IMR-90 (cell line): ENCODE results near the gene SLC48A1. TPM values are rescaled to one million over a fixed set of nuclear protein-coding genes. Genes with fewer than 3 reads are reported as not detected.

Experiments used
- ATAC-seq: fragments of 200-7000 bp; cut with Tn5 transposase; 2 replicates; pipeline ENCODE4 v1.9.1; 2020; ENCODE audit warnings: low read depth, mild to moderate bottlenecking, moderate library complexity
- BruUV-seq: library from RNA; stranded (reverse); fragments of 400-500 nt; replicated peaks from 2 replicates; lab custom pipeline; 2021; lab: Mats Ljungman, UMichigan
- CTCF ChIA-PET: fragments of 300-600 bp; formaldehyde crosslinking; extraction: SDS; loops from one replicate; lab custom pipeline; 2021; ENCODE audit warnings: antibody characterized with exemption; lab: Yijun Ruan, JAX
- POLR2A ChIA-PET: fragments of 300-600 bp; sonication (Branson Sonifier 250); formaldehyde crosslinking; loops from one replicate; lab custom pipeline; 2022; ENCODE audit warnings: antibody characterized with exemption; ENCODE audit not compliant: unreplicated experiment; lab: Charles Lee
- DNase-seq: peaks from one replicate; pipeline ENCODE4 v3.0.0; 2013
- H2AFZ ChIP-seq: replicated peaks from 2 replicates; pipeline ENCODE3; 2013; ENCODE audit warnings: low read length, mild to moderate bottlenecking; ENCODE audit not compliant: poor library complexity
- H2AK5ac ChIP-seq: 2 replicates; pipeline ENCODE4 v1.6.1; 2013; ENCODE audit warnings: low read depth, low read length, inconsistent platforms
- H2AK9ac ChIP-seq: replicated peaks from 2 replicates; pipeline ENCODE3; 2013; ENCODE audit warnings: mild to moderate bottlenecking, low read depth, low read length, moderate library complexity; ENCODE audit not compliant: poor library complexity
- H2BK120ac ChIP-seq: 2 replicates; pipeline ENCODE4 v1.6.1; 2013; ENCODE audit warnings: low read depth, low read length, inconsistent platforms
- H2BK15ac ChIP-seq: 3 replicates; pipeline ENCODE4 v1.6.1; 2013; ENCODE audit warnings: low read depth, low read length, inconsistent platforms
- H2BK20ac ChIP-seq: 2 replicates; pipeline ENCODE4 v1.6.1; 2013; ENCODE audit warnings: low read depth, mild to moderate bottlenecking, inconsistent platforms, low read length, moderate library complexity
- H2BK5ac ChIP-seq: 2 replicates; pipeline ENCODE4 v1.6.1; 2013; ENCODE audit warnings: mild to moderate bottlenecking, low read depth, low read length, inconsistent platforms; ENCODE audit not compliant: poor library complexity, severe bottlenecking
- H3K14ac ChIP-seq: replicated peaks from 2 replicates; pipeline ENCODE4 v1.6.1; 2013; ENCODE audit warnings: low read depth, low read length, inconsistent platforms
- H3K18ac ChIP-seq: 2 replicates; pipeline ENCODE4 v1.6.1; 2013; ENCODE audit warnings: low read depth, low read length, control low read depth
- H3K23ac ChIP-seq: 2 replicates; pipeline ENCODE4 v1.6.1; 2013; ENCODE audit warnings: low read depth, low read length, inconsistent platforms
- H3K27ac ChIP-seq: 2 replicates; pipeline ENCODE4 v1.5.1; 2013; ENCODE audit warnings: mild to moderate bottlenecking, control low read depth, low read length; ENCODE audit not compliant: insufficient read depth
- H3K27me3 ChIP-seq: 2 replicates; pipeline ENCODE4 v1.6.1; 2013; ENCODE audit warnings: low read length; ENCODE audit not compliant: control insufficient read depth, insufficient read depth
- H3K36me3 ChIP-seq: 2 replicates; pipeline ENCODE4 v1.6.1; 2013; ENCODE audit warnings: low read length, mixed read lengths; ENCODE audit not compliant: control insufficient read depth, insufficient read depth
- H3K4ac ChIP-seq: 2 replicates; pipeline ENCODE4 v1.6.1; 2013; ENCODE audit warnings: low read depth, low read length, inconsistent platforms
- H3K4me1 ChIP-seq: 2 replicates; pipeline ENCODE4 v1.6.1; 2013; ENCODE audit warnings: low read length, mixed read lengths; ENCODE audit not compliant: control insufficient read depth, insufficient read depth
- H3K4me2 ChIP-seq: 2 replicates; pipeline ENCODE4 v1.6.1; 2013; ENCODE audit warnings: low read depth, mild to moderate bottlenecking, control low read depth, low read length, moderate library complexity
- H3K4me3 ChIP-seq: 2 replicates; pipeline ENCODE4 v1.5.1; 2013; ENCODE audit warnings: low read depth, mild to moderate bottlenecking, control low read depth, low read length, moderate library complexity; ENCODE audit not compliant: insufficient read depth
- H3K56ac ChIP-seq: 2 replicates; pipeline ENCODE4 v1.6.1; 2013; ENCODE audit warnings: low read length, inconsistent platforms; ENCODE audit not compliant: insufficient read depth; ENCODE audit errors: extremely low read depth
- H3K79me1 ChIP-seq, 2 experiments: 2 replicates each; pipeline ENCODE4 v1.6.1; 2013; ENCODE audit warnings: low read length in 2 of 2, inconsistent platforms in 1 of 2, low read depth in 1 of 2
- H3K9ac ChIP-seq: 2 replicates; pipeline ENCODE4 v1.6.1; 2013; ENCODE audit warnings: low read depth, low read length, control low read depth
- H3K9me1 ChIP-seq: 2 replicates; pipeline ENCODE4 v1.6.1; 2013; ENCODE audit warnings: low read length, inconsistent platforms; ENCODE audit not compliant: insufficient read depth
- H3K9me3 ChIP-seq: 2 replicates; pipeline ENCODE4 v1.6.1; 2013; ENCODE audit warnings: low read length; ENCODE audit not compliant: control insufficient read depth, insufficient read depth
- H4K20me1 ChIP-seq: 2 replicates; pipeline ENCODE4 v1.6.1; 2013; ENCODE audit warnings: low read length, inconsistent platforms; ENCODE audit not compliant: insufficient read depth
- H4K5ac ChIP-seq: 2 replicates; pipeline ENCODE4 v1.6.1; 2013; ENCODE audit warnings: mild to moderate bottlenecking, low read depth, low read length, control low read depth
- H4K8ac ChIP-seq, 2 experiments: 2 replicates each; pipeline ENCODE4 v1.6.1; 2013; ENCODE audit warnings: low read depth in 2 of 2, low read length in 2 of 2, control low read depth in 1 of 2, inconsistent platforms in 1 of 2
- H4K91ac ChIP-seq: 2 replicates; pipeline ENCODE4 v1.6.1; 2013; ENCODE audit warnings: low read depth, low read length, inconsistent platforms; ENCODE audit not compliant: insufficient read depth
- MAFK ChIP-seq: IDR thresholded peaks from 2 replicates; pipeline ENCODE4 v1.6.1; 2012; ENCODE audit warnings: low read depth, low read length, improper control_type of control experiment
- WGBS, 2 experiments: methylation state at CpG; one replicate each; pipeline versions ENCODE4 v1.1.5 to v1.1.7; 2013; ENCODE audit warnings: missing lambda C conversion rate in 2 of 2; ENCODE audit not compliant: insufficient read length in 1 of 2; ENCODE audit errors: extremely low coverage in 2 of 2; 5-methylcytosine and 5-hydroxymethylcytosine counted together
- dilution Hi-C: fragments of 300-500 bp; cut with HindIII; formaldehyde crosslinking; loops from one replicate; pipeline ENCODE4 v1.14.3; 2018; ENCODE audit warnings: low sequenced_read_pairs; ENCODE audit not compliant: unreplicated experiment
- in situ Hi-C: fragments of 300-500 bp; cut with MboI; formaldehyde crosslinking; loops from 3 replicates; pipeline ENCODE4 v1.14.3; 2019; ENCODE audit warnings: low sequenced_read_pairs, inconsistent platforms, mixed read lengths
- intact Hi-C: fragments of 100-400 bp; cut with micrococcal nuclease; formaldehyde crosslinking; loops from 2 replicates; pipeline ENCODE4 v1.10.0; 2022
- polyA plus RNA-seq, 3 experiments: library from polyadenylated mRNA; depleted of rRNA; stranded (reverse); fragments of >200 nt; gene quantifications; 2 replicates each; pipeline ENCODE4 v1.2.3, GENCODE V29; 2012; ENCODE audit warnings: low replicate concordance in 1 of 3
- total RNA-seq: library from RNA; depleted of rRNA; stranded (reverse); fragments of >200 nt; gene quantifications from 2 replicates; pipeline ENCODE4 v1.2.3, GENCODE V29; 2012

Gene SLC48A1
- total and polyA plus RNA-seq, 2 of the 4 experiments (the other 2 are of a cell fraction): 4.8 to 5.9 TPM

DNA sequence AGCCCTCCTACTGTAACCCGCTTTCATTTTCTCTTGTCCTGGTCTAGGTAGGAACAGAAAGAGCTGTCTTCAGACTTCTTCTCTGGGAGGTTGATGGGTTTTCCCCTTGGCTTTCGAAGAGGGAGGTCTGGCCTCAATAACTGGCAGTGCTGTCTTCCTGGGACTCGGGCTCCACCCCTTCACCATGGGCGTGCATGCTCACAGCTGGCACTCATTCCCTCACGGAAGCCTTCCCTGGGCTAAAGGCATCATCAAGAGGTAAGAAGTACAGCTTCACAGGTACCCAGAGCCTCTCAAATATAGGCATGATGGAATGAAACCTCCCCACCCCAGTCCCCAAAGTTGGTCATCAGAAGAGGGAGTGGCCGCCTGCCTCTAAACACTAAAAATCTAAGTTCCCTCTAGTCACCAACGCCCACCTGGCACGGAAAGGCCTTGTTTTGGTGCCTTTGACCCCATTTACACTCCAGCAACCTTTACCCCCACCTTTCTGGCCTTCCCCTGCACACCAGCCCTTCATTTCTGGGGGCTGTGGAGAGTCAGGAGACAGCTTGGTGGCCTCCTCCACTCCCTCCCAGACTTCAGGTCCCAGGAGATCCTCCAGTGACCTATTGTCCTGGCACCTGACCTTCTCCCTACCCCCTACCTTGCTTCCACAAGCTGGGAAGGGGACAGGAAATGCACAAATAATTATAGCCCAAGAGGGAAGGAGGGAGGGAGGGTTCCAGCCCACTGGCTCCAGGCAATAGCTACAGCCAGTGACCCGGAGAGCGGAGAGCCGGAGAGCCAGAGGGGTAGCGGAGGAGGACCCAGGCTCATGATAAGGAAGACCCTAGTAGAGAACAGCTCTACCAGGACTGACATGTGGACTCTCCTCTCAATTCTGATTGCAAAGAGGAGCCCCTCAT is 17.1 kb upstream of the SLC48A1 start:
- Histone ChIP-seq H3K23ac (no peak overlapping the region), H3K18ac (no peak overlapping the region), H3K27me3 (no peaks in the 10 kb centered on the region), H4K20me1 (no peaks in the 10 kb centered on the region), H3K9ac (no peak overlapping the region), H4K91ac (no peak overlapping the region), H3K4me1 (peaks cover 21% of the 10 kb centered on the region), H4K8ac (no peak overlapping the region), H2BK20ac (no peak overlapping the region), H3K36me3 (no peaks in the 10 kb centered on the region), H3K9me1 (peaks cover 13% of the 10 kb centered on the region; the same call in 1 of the 2 replicates), H2AFZ (no peak overlapping the region), H2AK9ac (no peak overlapping the region), H2BK120ac (no peak overlapping the region), H3K14ac (no peak overlapping the region), H4K5ac (no peak overlapping the region), H3K4me3 (no peak overlapping the region), H3K4ac (no peak overlapping the region; the same call in 1 of the 2 replicates), H3K79me1 (no peaks in the 10 kb centered on the region), H2BK5ac (no peak overlapping the region), H2AK5ac (no peak overlapping the region), H3K27ac (no peak overlapping the region), H3K9me3 (no peaks in the 10 kb centered on the region), H3K56ac (no peak overlapping the region), H2BK15ac (no peak overlapping the region), H3K4me2 (no peak overlapping the region)
- no peak for TF ChIP-seq MAFK
- DNase-seq (no peak), ATAC-seq (no peak)
- in situ Hi-C loops: no loop called here
- no TSS peak for BruUV-seq
- POLR2A ChIA-PET: no interaction called here
- intact Hi-C loops: no loop called here
- WGBS, 2 experiments: 83% methylated on average over 1 of the region's 12 CpGs; no CpG with 5 or more reads in 1 of the 2 experiments
- CTCF ChIA-PET: interaction anchor here (0.6 to 0.7 kb wide), 2 partner anchors 11 to 19 kb away, joined by 3 read pairs; no protein-coding TSS in a partner anchor
- dilution Hi-C loops: no loop called here
